HG02938 (cell line): ENCODE data around the gene ZNF784.
A peak's percentile ranks its signal among the peaks of the same experiment; 100 is the strongest.
"Not testable (repeated sequence)": the region's sequence is repeated elsewhere in the genome, so short reads cannot be mapped to it uniquely, and the experiment has no call there.

Experiments
- ATAC-seq: cut with Tn5 transposase; IDR thresholded peaks from one replicate; pipeline ENCODE4 v1.9.1; 2021; ENCODE audit warnings: mild to moderate bottlenecking, moderate library complexity; ENCODE audit not compliant: unreplicated experiment

The ZNF784 gene

GRCh38 chr19:55586976-55587668 lies 37.2 kb downstream of the ZNF784 start:
- peak; percentile 82 for ATAC-seq

- ATAC-seq = no peak
These were observed 38.6 kb downstream of the ZNF784 start for GRCh38 chr19:55585658-55586339.

DNA sequence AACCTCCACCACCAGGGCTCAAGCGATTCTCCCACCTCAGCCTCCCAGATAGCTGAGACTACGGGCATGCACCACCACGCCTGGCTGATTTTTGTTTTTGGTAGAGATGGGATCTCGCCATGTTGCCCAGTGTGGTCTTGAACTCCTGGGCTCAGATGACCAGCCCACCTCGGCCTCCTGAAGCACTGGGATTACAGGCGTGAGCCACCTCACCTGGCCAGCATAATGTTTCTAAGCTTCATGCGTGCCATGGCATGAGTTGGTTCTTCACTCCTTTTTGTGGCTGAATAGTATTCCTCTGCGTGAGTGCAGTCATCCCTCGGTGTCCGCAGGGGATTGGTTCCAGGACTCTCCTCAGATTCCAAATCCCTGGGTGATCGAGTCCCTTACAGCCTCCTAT lies 39.5 kb downstream of the ZNF784 start:
- no peak for ATAC-seq

GRCh38 chr19:55583897-55584296 lies 40.5 kb downstream of the ZNF784 start:
- not testable (repeated sequence) for ATAC-seq

GRCh38 chr19:55582284-55582683 lies 42.1 kb downstream of the ZNF784 start:
- not testable (repeated sequence) for ATAC-seq

DNA sequence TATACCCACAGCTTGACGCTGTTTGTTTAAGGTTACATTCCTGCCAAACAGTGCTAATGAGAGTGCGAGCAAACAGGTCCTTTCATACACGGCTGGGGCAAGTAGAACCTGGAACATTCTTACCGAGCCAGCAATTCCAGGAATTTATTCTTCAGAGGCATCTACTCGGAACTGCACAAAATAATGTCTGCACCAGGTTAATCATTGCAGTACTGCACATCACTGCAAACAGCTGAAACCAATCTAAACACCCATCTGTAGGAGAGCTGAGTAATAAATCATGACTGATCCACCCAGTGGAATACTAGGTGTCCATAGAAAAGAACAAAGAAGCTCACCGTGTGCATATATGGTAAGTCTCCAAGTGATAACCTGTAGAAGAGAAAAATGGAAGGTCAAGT lies 42.5 kb downstream of the ZNF784 start:
- ATAC-seq = no peak

GRCh38 chr19:55581145-55581822 lies 43.1 kb downstream of the ZNF784 start:
- no peak for ATAC-seq

- no peak for ATAC-seq
These were observed 43.7 kb downstream of the ZNF784 start, which contains the start of gene ZNF579 for GRCh38 chr19:55580628-55581144. Gene ZNF579, minus strand, starts transcription at chr19:55580848. Its CDS starts 1,209 bp downstream, at chr19:55579639.

- ATAC-seq = no peak
These were observed 44.4 kb downstream of the ZNF784 start for GRCh38 chr19:55579766-55580621.

DNA sequence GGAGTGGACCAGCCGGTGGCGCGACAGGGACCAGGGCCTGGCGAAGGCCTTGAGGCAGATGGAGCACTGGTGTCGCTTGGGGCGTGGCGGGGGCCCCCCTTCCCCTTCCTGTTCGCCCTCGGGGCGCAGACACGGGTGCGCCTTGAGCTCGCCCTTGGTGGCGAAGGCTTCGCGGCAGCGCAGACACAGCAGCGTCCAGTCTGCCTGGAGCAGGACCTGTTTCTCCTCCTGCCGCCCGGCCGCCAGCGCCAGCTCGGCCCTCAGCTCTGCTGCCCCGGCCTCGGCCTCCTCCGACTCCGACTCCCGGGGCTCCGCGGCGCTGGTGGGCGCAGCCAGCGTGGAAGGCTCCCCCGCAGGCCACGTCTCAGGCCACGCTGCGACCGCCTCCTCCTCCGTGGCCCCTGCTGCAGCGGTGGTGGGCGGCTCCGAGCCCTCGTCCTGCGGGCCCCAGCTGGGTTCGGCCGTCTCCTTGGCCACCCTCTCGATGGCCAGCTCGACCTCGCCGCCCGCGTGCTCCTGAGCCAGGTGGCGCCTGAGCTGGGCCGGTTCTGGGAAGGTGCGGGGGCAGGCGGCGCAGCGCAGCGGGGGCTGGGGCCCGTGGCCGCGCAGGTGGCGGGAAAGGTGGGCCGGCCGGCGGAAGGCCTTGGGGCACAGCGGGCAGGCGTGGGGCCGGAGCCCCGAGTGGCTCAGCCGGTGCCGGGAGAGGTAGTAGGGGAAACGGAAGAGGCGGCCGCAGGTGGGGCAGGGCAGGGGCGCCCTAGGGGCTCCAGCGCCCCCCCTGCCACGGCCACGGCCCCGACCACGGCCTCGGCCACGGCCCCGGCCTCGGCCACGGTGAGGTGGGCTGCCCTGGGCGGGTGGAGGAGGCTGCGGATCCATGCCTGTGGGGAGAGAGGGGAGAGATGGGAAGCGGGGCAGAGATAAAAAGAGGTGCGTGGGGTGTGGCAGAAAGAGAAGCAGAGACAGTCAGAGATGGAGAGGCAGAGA lies 45.3 kb downstream of the ZNF784 start:
- no peak for ATAC-seq

- no peak for ATAC-seq
These were observed 46.2 kb downstream of the ZNF784 start for GRCh38 chr19:55578031-55578760.

DNA sequence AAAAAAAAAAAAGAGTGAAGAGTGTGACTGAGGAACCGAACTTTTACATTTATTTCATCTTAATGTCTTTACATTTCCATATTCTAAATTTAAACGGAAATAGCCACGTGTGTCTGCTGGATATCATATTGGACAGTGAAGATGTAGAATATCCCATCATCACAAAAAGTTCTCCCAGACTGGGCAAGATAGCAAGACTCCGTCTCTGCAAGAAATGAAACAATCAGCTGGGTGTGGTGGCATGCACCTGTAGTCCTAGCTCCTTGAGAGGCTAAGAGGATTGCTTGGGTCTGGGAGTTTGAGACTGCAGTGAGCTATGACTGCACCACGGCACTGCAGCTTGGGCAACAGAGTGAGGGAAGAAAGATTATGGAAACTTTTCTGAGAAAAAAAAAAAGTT lies 47.6 kb downstream of the ZNF784 start:
- ATAC-seq = no peak

- ATAC-seq = not testable (repeated sequence)
These were observed 50.4 kb downstream of the ZNF784 start for GRCh38 chr19:55573929-55574328.
